Activated CD4-positive, alpha-beta T cell treated with anti-CD3 and anti-CD28 coated beads, Interleukin-2, Interleukin-4, amounts not matched to agents 100 ng/mL and 50 ng/mL, durations not matched to agents 16 hours and 8 hours (primary cell): ENCODE results near the gene TAS2R43.
"Not testable (repeated sequence)": the region's sequence is repeated elsewhere in the genome, so short reads cannot be mapped to it uniquely, and the experiment has no call there.

Source experiments
- DNase-seq: peaks from one replicate; pipeline ENCODE4 v3.0.0-alpha.2; 2020; ENCODE audit warnings: low spot score

Gene TAS2R43, protein sequence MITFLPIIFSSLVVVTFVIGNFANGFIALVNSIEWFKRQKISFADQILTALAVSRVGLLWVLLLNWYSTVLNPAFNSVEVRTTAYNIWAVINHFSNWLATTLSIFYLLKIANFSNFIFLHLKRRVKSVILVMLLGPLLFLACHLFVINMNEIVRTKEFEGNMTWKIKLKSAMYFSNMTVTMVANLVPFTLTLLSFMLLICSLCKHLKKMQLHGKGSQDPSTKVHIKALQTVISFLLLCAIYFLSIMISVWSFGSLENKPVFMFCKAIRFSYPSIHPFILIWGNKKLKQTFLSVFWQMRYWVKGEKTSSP

DNA sequence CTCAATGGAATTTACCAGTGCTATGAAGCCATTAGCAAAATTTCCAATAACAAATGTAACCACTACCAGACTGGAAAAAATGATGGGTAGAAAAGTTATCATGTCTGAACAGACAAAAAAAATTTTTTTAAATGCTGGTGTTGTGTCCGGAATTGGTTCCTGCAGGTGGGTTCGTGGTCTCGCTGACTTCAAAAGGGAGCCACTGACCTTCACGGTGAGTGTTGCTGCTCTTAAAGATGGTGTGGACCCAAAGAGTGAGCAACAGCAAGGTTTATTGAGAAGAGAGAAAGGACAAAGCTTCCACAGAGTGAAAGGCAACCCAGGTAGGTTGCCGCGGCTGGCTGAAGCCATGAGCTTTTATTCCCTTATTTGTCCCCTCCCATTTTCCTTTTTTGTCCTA lies at the start of gene TAS2R43:
Gene TAS2R43, minus strand, starts transcription at position 186 of the 400 bp plus-strand sequence. Its CDS starts 84 bp downstream, at position 102.
- no peak for DNase-seq

DNA sequence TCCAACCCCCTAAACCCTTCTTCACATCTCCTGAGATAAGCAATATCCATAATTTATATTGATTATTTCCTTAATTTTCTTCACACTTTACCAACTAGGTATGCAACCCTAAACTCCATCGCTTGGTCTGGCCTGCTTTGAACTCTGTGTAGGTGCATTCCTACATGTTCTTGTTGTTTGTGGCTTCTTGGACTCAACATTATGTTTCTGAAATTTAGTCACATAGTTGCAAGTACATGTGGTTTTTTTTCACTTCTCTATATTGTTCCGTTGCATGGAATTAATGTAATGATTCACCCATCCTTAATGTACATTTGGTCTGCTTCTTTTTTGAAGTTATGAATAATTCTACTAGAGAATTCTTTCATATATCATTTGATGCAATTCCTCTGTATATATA lies 44.0 kb upstream of the TAS2R43 start:
- peak; percentile 14 for DNase-seq

DNA sequence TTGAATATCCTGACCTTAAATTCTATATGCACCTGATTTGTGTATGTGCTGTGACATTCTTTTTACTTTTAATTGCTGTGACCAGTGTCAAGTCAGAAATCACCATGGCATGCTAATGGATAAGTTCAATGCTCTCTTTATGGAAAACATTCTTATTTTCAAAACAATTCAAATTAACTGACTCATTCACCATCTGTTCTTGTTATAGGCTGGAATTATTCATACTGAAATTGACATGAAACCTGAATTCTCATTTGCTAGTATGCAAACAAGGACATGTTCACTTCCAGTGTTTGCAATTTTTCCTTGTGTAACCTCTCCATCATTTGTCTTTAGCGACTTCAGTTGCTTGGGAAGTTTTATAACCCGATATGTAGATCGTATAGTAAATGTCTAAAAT lies 42.2 kb upstream of the TAS2R43 start, which contains the start of gene TAS2R30:
Gene TAS2R30, minus strand, starts transcription at position 340 of the 400 bp plus-strand sequence. CDS start 400 bp downstream, outside the sequence.
- no peak for DNase-seq

DNA sequence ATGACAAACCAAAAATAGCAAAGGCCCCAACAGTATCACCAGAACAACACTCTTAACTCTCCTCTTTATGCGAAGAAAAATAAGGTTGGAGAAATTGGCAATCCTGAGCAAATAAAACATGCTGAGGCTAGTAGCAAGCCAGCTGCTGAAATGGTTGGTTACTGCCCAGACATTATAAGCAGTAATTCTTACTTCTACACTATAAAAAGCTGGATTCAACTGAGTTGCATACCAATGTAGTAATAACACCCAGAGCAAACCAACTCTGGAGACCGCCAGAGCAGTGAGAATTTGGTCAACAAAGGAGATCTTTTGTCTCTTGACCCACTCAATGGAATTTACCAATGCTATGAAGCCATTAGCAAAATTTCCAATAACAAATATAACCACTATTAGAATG lies 41.7 kb upstream of the TAS2R43 start:
- DNase-seq = no peak

DNA sequence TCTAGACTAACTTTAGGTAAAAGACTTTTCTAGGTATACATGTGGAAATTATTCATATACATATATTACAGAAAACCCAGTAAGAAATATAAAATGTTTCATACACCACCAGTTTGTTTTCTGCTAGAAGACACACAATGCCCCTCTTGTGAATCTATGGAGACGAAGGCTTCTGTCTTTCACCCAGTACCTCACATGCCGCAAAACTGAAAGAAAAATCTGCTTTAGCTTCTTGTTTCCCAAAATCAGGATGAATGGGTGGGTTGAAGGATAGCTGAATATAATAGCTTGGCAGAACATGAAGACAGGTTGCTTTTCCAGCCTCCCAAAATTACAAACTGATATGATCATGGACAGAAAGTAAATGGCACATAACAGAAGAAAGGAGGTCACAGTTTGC lies 41.0 kb upstream of the TAS2R43 start:
- DNase-seq = no peak

DNA sequence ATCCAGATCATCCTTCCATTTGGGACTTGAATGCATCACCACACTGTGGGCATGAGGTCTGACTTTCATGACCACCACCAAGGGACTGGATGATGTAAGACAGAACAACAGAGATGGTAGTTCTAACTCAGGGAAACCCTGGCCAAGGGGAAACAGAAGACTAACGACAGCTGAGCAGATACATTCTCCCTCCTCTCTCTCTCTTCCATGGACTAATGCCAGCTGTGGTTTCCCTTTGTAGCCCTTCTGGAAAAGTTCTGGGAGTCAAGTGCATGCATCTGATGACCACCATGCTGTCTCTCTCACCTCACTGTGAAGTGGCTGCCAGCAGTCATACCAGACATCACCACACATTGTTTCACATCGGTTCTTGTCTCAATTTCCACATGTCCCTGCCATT lies 38.9 kb upstream of the TAS2R43 start:
- DNase-seq = no peak

DNA sequence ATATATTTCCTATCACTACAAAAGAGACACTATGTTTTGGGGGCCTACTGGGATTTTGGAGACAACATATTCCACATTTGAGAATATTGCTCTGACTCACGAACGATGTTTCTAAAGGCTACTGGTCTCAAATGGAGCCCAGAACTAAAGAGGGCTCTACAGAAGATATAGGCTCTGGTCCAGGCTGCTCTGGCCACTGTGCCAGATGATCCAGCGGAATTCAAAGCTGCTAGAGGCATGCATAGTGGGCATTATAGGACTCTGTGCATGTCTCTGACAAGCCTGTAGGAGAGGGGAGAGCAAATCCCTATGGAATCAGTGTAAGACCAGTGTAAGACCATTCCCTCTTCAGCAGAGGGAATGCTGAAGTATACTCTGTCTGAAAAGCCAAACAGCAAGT lies 38.3 kb upstream of the TAS2R43 start:
- DNase-seq = no peak

DNA sequence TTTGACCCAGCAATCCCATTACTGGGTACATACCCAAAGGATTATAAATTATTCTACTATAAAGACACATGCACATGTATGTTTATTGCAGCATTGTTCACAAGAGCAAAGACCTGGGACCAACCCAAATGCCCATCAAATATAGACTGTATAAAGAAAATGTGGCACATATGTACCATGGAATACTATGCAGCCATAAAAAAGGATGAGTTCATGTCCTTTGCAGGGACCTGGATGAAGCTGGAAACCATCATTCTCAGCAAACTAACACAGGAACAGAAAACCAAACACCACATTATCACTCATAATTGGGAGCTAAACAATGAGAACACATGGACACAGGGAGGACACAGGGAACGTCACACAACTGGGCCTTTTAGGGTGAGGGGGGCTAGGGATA lies 22.0 kb upstream of the TAS2R43 start:
- not testable (repeated sequence) for DNase-seq

DNA sequence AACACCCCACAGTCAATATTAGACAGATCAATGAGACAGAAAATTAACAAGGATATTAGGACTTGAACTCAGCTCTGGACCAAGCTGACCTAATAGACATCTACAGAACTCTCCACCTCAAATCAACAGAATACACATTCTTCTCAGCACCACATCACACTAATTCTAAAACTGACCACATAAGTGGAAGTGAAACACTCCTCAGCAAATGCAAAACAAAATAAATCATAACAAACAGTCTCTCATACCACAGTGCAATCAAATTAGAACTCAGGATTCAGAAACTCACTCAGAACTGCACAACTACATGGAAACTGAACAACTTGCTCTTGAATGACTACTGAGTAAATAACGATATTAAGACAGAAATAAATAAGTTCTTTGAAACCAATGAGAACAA lies 19.1 kb upstream of the TAS2R43 start:
- peak; percentile 15 for DNase-seq

DNA sequence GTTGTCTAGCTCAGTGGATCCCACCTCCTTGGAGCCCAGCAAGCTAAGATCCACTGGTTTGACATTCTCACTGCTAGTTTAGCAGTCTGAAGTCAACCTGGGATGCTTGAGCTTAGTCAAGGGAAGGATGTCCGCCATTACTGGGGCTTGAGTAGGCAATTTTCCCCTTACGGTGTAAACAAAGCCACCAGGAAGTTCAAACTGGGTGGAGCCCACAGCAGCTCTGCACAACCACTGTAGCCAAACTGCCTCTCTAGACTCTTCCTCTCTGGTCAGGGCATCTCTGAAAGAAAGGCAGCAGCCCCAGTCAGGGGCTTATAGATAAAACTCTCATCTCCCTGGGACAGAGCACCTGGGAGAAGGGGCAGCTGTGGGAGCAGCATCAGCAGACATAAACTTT lies 16.7 kb upstream of the TAS2R43 start:
- no peak for DNase-seq

DNA sequence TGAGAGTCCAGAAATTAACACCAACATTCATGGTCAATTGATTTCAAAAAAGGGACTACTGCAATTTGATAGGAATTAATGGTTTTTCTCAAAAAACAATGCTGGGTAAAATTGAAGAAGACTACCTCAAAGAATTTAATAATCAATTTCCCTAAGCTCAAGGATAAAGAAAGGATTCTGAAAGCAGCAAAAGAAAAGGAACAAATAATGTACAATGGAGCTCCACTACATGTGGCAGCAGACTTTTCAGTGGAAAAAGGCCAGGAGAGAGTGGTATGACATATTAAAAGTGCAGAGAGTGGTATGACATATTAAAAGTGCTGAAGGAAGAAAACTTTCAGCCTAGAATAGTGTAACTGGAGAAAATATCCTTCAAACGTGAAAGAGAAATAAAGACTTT lies 15.6 kb upstream of the TAS2R43 start:
- DNase-seq = no peak

DNA sequence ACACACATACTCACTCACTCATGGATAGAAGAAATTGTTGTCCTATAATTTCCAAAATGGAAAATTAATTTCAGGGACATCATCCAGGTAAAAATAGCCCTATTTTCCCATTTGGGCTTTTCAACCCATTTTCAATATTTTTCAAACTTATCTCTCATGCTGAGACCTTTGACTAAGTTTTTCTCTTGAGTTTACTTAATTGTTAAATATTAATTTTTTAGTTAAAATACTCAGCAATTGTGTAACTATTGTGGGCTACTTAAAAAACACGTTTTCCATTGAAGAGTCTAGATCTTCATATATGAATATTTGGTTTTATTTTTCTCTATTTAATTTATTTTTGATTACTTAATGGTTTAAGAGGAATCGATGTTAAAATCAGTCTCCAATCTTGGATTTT lies 14.2 kb upstream of the TAS2R43 start:
- no peak for DNase-seq

DNA sequence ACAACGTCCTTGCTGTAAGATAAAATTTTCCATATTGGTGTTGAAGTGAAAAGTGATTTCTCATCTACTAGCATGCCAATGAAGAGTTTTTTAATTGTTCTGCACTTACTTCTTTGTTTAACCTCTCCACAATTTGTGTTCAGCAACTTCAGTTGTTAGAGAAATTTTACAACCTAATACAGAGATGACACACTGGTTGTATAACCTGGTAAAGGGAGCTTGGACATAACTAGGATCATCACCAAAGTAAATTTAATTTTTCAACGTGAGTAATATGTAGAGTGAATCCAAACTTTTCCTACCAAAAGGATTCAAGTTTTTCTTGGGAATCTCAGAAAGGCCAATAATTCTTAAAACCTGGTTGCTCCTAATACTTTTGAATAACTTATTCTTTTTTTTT lies 13.4 kb upstream of the TAS2R43 start:
- DNase-seq = no peak

DNA sequence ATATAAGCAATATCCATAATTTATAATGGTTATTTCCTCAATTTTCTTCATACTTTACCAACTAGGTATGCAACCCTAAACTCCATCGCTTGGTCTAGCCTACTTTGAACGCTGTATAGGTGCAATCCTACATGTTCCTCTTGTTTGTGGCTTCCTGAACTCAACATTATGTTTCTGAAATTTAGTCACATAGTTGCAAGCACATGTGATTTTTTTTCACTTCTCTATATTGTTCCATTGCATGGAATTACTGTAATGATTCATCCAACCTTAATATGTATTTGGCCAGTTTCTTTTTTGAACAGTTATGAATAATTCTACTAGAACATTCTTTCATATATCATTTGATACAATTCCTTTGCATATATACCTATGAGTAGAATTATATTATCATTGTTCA lies 2.8 kb upstream of the TAS2R43 start:
- DNase-seq = not testable (repeated sequence)

DNA sequence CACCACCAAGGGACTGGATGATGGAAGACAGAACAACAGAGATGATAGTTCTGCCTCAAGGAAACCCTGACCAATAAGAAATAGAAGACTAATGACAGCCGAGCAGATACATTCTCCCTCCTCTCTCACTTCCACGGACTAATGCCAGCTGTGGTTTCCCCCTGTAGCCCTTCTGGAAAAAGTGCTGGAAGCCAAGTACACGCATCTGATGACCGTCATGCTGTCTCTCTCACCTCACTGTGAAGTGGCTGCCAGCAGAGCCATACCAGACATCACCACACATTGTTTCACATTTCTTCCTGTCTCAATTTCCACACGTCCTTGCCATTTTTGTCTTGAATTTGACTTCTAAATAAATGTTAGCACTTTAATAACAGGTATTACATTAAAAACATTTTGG lies 2.9 kb downstream of the TAS2R43 start:
- DNase-seq = no peak

DNA sequence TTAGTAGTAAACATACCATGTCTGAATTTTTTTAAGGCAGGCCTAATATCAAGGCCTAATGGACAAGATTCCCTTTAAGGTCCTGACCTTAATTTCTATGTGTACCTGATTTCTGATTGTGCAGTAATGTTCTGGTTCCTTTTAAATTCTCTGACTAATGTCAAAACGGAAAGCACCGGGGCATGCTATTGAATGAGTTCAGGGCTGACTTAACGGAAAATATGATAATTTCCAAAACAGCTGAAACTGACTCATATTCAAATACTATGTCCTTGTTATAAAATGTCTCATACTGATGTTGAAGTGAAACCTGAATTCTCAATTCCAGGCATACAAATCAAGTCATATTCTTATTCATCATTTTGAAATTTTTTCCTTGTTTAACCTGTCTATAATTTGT lies 6.7 kb downstream of the TAS2R43 start:
- DNase-seq = peak; percentile 22

DNA sequence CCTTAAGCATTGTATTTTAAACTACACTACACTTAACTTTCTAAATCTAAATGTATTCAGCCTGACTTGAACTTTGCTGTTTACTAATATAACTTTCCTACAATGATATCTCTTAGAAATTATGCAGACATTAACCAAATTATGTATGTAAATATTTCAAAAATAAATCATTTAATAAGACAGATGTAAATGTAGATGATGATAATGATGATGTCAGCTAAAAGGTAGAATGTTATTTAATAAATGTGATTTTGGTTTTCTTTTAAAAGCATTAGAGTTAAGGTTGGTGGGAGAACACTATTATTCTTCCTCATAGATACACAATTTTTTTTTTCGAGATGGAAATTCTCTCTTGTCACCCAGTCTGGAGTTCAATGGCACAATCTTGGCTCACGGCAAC lies 10.1 kb downstream of the TAS2R43 start:
- DNase-seq = no peak

DNA sequence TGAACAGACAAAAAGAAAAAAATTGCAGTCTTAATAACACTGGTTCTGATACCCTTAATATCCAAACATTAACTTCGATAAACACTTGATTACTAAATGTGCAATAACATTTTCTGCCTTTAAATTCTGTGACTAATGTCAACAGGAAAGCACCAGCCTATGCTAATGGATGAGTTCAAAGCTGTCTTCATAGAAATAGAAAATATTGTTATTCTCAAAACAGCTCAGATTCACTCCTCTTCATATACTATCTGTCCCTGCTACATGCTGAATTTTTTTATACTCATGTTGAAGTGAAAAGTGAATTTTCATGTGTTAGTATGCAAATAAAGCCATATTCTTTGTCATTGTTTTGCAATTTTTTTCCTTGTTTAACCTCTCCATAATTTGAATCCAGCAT lies 13.9 kb downstream of the TAS2R43 start:
- DNase-seq = no peak

DNA sequence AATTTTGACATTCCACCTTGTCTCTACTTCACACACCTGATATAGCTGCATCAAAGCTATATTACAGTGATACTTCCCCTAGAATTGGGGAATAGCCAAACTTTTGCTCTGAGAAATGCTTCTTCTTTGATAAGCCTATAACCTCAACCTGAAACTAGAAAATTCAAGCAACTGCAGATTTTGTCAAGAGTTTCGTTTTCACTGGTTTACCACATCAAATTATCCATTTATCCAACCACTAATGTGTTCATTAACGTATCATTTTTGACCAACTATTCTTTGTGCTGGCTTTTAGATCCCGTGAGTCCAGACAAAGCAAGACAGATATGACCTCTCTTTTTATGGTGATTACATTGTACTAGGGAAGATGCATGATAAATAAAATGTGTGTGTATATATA lies 16.5 kb downstream of the TAS2R43 start:
- DNase-seq = no peak

DNA sequence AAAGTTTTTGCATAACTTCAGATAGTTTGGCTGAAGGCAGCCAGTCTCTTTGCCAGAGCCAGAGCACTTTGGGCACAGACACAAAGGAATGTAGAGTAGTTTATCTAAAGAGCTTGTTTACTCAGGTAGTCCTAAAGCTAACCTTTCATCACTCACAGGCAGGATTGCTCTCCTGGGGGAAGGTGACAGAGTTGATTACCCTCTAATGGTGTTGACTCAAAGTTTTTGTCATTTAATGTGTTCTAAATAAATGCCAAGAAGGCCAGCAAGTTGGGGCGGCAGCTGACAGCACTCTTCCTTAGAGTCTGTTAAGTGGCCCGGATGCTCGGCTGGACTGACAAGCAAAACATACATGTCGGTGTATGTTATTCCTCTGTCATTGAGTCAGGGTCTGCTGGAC lies 20.7 kb downstream of the TAS2R43 start:
- DNase-seq = no peak

DNA sequence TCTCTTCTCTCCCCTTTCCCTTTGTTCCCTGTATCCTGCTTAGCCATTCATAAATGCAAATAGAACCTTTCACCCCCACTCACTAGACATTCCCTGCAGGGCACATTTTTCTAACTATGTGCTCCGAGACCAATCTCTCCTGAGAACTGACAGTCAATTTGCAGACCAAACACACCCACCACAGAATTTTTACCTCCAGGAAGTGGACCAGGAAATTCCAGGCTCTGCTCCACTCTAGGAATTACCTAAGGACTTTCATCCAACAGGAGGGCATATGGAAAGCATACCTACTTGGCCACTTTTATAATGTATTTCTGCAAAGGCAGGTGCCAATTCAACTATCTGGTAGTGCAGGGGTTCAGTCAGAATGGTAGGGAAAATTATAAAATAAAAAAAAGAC lies 21.1 kb downstream of the TAS2R43 start:
- DNase-seq = no peak

DNA sequence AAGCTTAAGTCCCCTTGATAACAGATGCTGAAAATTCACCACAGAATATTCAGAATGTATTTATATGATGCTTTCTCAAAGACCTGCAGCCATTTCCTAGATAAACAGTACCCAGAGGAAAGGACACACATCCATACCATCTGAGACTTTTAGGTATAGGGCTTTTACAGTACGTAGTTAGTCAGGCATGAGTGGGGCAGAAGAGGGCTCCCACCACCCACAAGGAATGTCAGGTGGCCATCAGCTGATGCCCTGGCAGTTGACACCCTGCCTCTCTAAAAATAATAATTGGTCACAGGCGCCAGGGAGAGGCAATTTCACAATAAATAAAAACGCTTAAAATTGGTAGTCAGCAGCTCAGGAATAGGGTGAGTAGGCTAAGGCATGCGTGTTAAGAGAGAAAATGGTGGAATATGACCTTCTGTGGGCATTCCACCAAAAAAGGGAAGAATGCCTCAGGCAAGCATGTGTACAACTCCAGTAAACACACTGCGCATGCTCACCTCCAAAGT lies 22.2 kb downstream of the TAS2R43 start:
- no peak for DNase-seq

DNA sequence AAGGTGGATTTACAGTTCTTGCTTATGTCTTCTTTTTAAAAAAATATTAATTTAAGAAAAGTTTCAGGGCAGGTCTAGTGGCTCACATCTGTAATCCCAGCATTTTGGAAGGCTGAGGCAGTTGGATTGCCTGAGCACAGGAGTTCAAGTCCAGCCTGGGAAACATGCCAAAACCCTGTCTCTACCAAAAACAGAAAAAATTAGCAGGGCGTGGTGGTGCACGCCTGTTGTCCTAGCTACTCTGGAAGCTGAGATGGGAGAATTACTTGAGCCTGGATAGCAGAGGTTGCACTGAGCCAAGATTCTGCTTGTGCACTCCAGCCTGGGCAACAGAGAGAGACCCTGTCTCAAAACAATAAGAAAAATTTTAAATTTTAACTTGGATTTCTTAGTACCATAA lies 24.6 kb downstream of the TAS2R43 start:
- DNase-seq = no peak

DNA sequence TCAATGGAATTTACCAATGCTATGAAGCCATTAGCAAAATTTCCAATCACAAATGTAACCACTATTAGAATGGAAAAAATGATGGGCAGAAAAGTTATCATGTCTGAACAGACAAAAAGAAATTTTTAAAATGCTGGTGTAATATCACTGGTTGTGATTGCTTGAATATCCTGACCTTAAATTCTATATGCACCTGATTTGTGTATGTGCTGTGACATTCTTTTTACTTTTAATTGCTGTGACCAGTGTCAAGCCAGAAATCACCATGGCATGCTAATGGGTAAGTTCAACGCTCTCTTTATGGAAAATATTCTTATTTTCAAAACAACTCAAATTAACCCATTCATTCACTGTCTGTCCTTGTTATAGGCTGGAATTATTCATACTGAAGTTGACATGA lies 29.9 kb downstream of the TAS2R43 start, which contains the start of gene TAS2R46:
Gene TAS2R46, minus strand, starts transcription at position 101 of the 400 bp plus-strand sequence. Its CDS starts 0 bp downstream, at position 101.
- not testable (repeated sequence) for DNase-seq
